ENCODE data around the gene LAMC3. TPM values are rescaled to one million over a fixed set of nuclear protein-coding genes. Genes with fewer than 3 reads are reported as not detected.
A peak's percentile ranks its signal among the peaks of the same experiment; 100 is the strongest.

Gene LAMC3
- total and polyA plus RNA-seq, 9 of the 15 experiments (the other 6 are each of a cell fraction or from before 2014, with no cell fraction given) = 0.10 TPM; not detected in 8

DNA sequence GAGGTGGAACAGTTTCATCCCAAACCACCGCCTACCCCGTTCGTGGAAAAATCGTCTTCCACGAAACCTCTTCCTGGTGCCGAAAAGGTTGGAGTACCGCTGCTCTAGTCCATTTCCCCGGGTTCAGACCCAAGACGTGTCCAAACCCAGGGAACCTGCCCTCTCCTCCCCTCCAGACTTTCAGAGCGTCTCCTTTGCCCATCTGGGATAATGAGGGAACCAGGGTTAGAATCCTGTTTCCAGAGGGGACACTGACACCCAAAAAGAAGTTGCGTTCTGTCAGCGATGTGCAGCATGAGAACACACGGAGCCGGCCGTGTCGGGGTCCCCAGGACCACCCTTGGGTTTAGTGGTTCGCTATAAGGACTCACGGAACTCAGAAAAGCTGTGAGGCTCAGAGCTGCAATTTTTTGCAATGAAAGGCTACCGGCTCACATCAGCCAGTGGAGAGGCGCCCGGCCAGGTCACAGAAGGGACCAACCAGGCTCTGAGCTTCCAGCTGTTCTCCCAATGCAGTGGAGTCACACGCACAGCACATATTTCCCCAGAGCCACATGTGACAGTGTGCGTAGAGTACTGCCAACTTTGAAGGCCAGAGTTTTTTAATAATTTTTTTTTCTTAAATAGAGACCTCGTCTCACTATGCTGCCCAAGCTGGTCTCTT, 19.4 kb downstream of the LAMC3 start:
- no TSS peak for BruUV-seq (replicated peaks)
- Histone ChIP-seq H3K4me1 (replicated peaks in 1 of 2; ENCODE audit: control insufficient read depth in 2 of 2, insufficient read depth in 2 of 2, low read length in 2 of 2) (peaks cover 0 to 20% of the 10 kb centered on the region in 2 experiments; a peak in 3 of 5 replicates), H3K27ac (ENCODE audit: extremely low read depth, low read depth, low read length) (no peak overlapping the region), H3K79me2 (ENCODE audit: control insufficient read depth, insufficient read depth, low read length) (no peaks in the 10 kb centered on the region), H3K4me2 (ENCODE audit: insufficient read depth, low read length) (no peak overlapping the region), H3K9me3 (replicated peaks; ENCODE audit: control insufficient read depth, insufficient read depth, low read depth, low read length) (no peaks in the 10 kb centered on the region), H4K20me1 (replicated peaks; ENCODE audit: control insufficient read depth, insufficient read depth, low read length) (peaks cover 76% of the 10 kb centered on the region), H3K36me3 (ENCODE audit: control insufficient read depth, insufficient read depth, low read length) (no peaks in the 10 kb centered on the region), H3K4me3 (no peak overlapping the region), H3K9ac (ENCODE audit: insufficient read depth in 1 of 2, low read depth in 2 of 2, low read length in 2 of 2) (no peak overlapping the region), H2AFZ (ENCODE audit: low read depth, low read length) (no peak overlapping the region), H3K27me3 (ENCODE audit: control insufficient read depth in 2 of 2, insufficient read depth in 2 of 2, low read length in 2 of 2) (peaks cover 92 to 96% of the 10 kb centered on the region in 2 experiments), H3K9me1 (ENCODE audit: control insufficient read depth, insufficient read depth, low read length) (peaks cover 15% of the 10 kb centered on the region)
- 2% methylated on average over 24 of the region's 24 CpGs for WGBS (ENCODE audit: insufficient coverage, low coverage, missing lambda C conversion rate)
- intact Hi-C loops (cut with micrococcal nuclease) = no loop called here
- no peak for TF ChIP-seq MBD2 (IDR thresholded peaks at IDR 0.05; ENCODE audit: borderline replicate concordance, low read depth)
- TF ChIP-seq, protein P1, sequence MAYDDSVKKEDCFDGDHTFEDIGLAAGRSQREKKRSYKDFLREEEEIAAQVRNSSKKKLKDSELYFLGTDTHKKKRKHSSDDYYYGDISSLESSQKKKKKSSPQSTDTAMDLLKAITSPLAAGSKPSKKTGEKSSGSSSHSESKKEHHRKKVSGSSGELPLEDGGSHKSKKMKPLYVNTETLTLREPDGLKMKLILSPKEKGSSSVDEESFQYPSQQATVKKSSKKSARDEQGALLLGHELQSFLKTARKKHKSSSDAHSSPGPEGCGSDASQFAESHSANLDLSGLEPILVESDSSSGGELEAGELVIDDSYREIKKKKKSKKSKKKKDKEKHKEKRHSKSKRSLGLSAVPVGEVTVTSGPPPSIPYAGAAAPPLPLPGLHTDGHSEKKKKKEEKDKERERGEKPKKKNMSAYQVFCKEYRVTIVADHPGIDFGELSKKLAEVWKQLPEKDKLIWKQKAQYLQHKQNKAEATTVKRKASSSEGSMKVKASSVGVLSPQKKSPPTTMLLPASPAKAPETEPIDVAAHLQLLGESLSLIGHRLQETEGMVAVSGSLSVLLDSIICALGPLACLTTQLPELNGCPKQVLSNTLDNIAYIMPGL (CRISPR knock-in tag; IDR thresholded peaks at IDR 0.05) = 0 out of 2 replicates have a peak, but pooled peaks have one; percentile 64
- ChIA-PET POLR2A (interaction anchor here (0.6 to 99.3 kb wide), 14 partner anchors 8 to 232 kb away, joined by 3 to 3336 read pairs (median 4); partner anchors contain the start of genes AIF1L and NUP214), CTCF (ENCODE audit: low intra/inter-chr PET ratio) (no interaction called here)
- DNase-seq (ENCODE audit: extremely low read depth in 1 of 4, low spot score in 3 of 4) = peak in 3 of 4 experiments; percentile 61 to 70 (median 64)
- no peak for FAIRE-seq
- in situ Hi-C loops (cut with MboI) = no loop called here
- peak; percentile 1; the same call in 1 of the 3 replicates for ATAC-seq

Data from K562 (cell line).